WTC11 (cell line): ENCODE measurements around the gene PPP4R3B. TPM values are rescaled to one million over a fixed set of nuclear protein-coding genes. Genes with fewer than 3 reads are reported as not detected.

ENCODE experiments used
- AFF4 ChIP-seq: sonication (generic); formaldehyde crosslinking; IDR thresholded peaks from 2 replicates; pipeline ENCODE4 v1.8.1; 2023; ENCODE audit warnings: mild to moderate bottlenecking, missing genetic modification reagents, borderline replicate concordance
- ATF2 ChIP-seq: sonication (generic); formaldehyde crosslinking; IDR thresholded peaks from 2 replicates; pipeline ENCODE4 v1.8.1; 2022; ENCODE audit warnings: low read depth, missing genetic modification reagents, borderline replicate concordance
- CREM ChIP-seq: sonication (generic); formaldehyde crosslinking; IDR thresholded peaks from 2 replicates; pipeline ENCODE4 v1.8.1; 2022; ENCODE audit warnings: mild to moderate bottlenecking, missing genetic modification reagents, moderate library complexity
- CTCF ChIP-seq: fragments of 200-600 bp; IDR thresholded peaks from 2 replicates; pipeline ENCODE4 v1.8.0; 2022; ENCODE audit warnings: antibody characterized with exemption
- E2F5 ChIP-seq: sonication (generic); formaldehyde crosslinking; IDR thresholded peaks from 2 replicates; pipeline ENCODE4 v1.8.1; 2022; ENCODE audit warnings: mild to moderate bottlenecking, moderate library complexity, missing genetic modification reagents
- FOXP4 ChIP-seq: sonication (generic); formaldehyde crosslinking; IDR thresholded peaks from 2 replicates; pipeline ENCODE4 v1.8.0; 2022; ENCODE audit warnings: mild to moderate bottlenecking, missing genetic modification reagents
- IRF2 ChIP-seq: sonication (generic); formaldehyde crosslinking; IDR thresholded peaks from 2 replicates; pipeline ENCODE4 v1.8.0; 2022; ENCODE audit warnings: low read depth, missing genetic modification reagents, borderline replicate concordance
- KAT7 ChIP-seq: sonication (generic); formaldehyde crosslinking; IDR thresholded peaks from 2 replicates; pipeline ENCODE4 v1.8.1; 2023; ENCODE audit warnings: missing genetic modification reagents, mild to moderate bottlenecking, borderline replicate concordance
- PREB ChIP-seq: sonication (generic); formaldehyde crosslinking; IDR thresholded peaks from 2 replicates; pipeline ENCODE4 v1.8.1; 2022; ENCODE audit warnings: mild to moderate bottlenecking, missing genetic modification reagents, moderate library complexity, borderline replicate concordance
- ZNF263 ChIP-seq: sonication (generic); formaldehyde crosslinking; IDR thresholded peaks from 2 replicates; pipeline ENCODE4 v1.8.1; 2022; ENCODE audit warnings: low read depth, mild to moderate bottlenecking, moderate library complexity, missing genetic modification reagents
- ZNF512 ChIP-seq: sonication (generic); formaldehyde crosslinking; IDR thresholded peaks from 2 replicates; pipeline ENCODE4 v1.8.1; 2022; ENCODE audit warnings: missing genetic modification reagents, borderline replicate concordance
- total RNA-seq: library from RNA; stranded (reverse); gene quantifications from 3 replicates; pipeline ENCODE4 v1.2.3, GENCODE V29; 2021

Gene PPP4R3B
- total RNA-seq, 1 experiment from 2014 or later, result 39.0 TPM

GRCh38 chr2:55590810-55591440 is 26.5 kb downstream of the PPP4R3B start (continued):
- TF ChIP-seq AFF4 (CRISPR knock-in tag), result no peak
- no peak for TF ChIP-seq CTCF
- no peak for TF ChIP-seq ZNF512 (CRISPR knock-in tag)
- no peak for TF ChIP-seq IRF2
- TF ChIP-seq CREM (CRISPR knock-in tag), result no peak
- TF ChIP-seq E2F5 (CRISPR knock-in tag), result no peak
- TF ChIP-seq ZNF263, result no peak
- TF ChIP-seq FOXP4 (CRISPR knock-in tag), result no peak
- TF ChIP-seq PREB (CRISPR knock-in tag), result no peak
- TF ChIP-seq ATF2 (CRISPR knock-in tag), result no peak
- TF ChIP-seq KAT7 (CRISPR knock-in tag), result no peak
